Measurements from ENCODE around the gene KCNQ5. TPM values are rescaled to one million over a fixed set of nuclear protein-coding genes. Genes with fewer than 3 reads are reported as not detected.

The KCNQ5 gene
- total RNA-seq, 1 experiment from 2014 or later, result 0.07 TPM

DNA sequence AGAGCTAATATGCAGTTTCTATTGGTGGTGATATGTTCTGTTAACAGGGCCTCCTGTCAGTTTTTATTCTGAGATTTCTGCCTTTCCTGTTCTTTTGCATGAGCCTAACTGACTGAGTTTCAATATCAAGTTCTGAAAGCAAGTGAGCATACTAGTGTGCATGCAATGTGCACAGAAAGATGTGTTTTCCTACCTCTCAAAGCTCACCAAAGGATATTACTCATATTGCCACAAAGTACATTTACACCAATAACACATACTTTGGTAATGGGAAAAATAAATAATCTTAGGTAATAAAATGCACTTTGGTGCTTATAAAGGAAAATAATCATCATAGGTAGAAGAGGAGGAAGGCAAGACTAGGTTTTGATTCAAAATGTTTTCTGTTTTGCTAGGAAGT is 408.4 kb downstream of the KCNQ5 start:
- Histone ChIP-seq H3K23me2 (ENCODE audit: insufficient read length, low read depth, low read length, poor library complexity, severe bottlenecking) (no peaks in the 10 kb centered on the region), H3K4me2 (ENCODE audit: insufficient read depth, insufficient read length, low read length) (no peak overlapping the region), H3K56ac (ENCODE audit: insufficient read length, low read depth, low read length) (no peak overlapping the region), H3K79me2 (ENCODE audit: insufficient read depth, low read length) (no peaks in the 10 kb centered on the region), H3K18ac (ENCODE audit: insufficient read length, low read depth, low read length) (no peak overlapping the region), H2AFZ (ENCODE audit: low read length) (no peak overlapping the region), H2BK5ac (ENCODE audit: insufficient read length, low read length) (no peak overlapping the region), H3K9me3 (ENCODE audit: control insufficient read depth, low read depth, low read length) (no peaks in the 10 kb centered on the region), H2AK5ac (ENCODE audit: insufficient read length, low read length) (no peak overlapping the region), H3K4ac (ENCODE audit: low read depth, low read length) (no peak overlapping the region), H2BK12ac (ENCODE audit: insufficient read length, low read depth, low read length) (no peak overlapping the region), H3K27ac (ENCODE audit: insufficient read length, low read depth, low read length) (no peak overlapping the region), H2BK120ac (ENCODE audit: low read depth, low read length, poor library complexity, severe bottlenecking) (no peak overlapping the region), H3K23ac (ENCODE audit: insufficient read length, low read depth, low read length) (no peak overlapping the region), H4K20me1 (ENCODE audit: control insufficient read depth, insufficient read depth, insufficient read length) (no peaks in the 10 kb centered on the region), H4K91ac (ENCODE audit: insufficient read length, low read depth, low read length) (no peak overlapping the region), H3T11ph (ENCODE audit: low read length) (no peak overlapping the region), H2BK20ac (ENCODE audit: low read depth, low read length, poor library complexity, severe bottlenecking) (no peak overlapping the region), H3K79me1 (ENCODE audit: insufficient read depth, low read depth, low read length, poor library complexity, severe bottlenecking) (no peaks in the 10 kb centered on the region), H3K14ac (ENCODE audit: insufficient read depth, low read length) (no peak overlapping the region), H2BK15ac (ENCODE audit: low read depth, low read length) (no peak overlapping the region), H4K5ac (ENCODE audit: insufficient read length, low read depth, low read length) (no peak overlapping the region), H4K8ac (replicated peaks; ENCODE audit: insufficient read length, low read depth, low read length) (no peak overlapping the region), H3K9ac (ENCODE audit: extremely low read depth, insufficient read length, low read length) (no peak overlapping the region), H3K4me1 (ENCODE audit: insufficient read depth, low read length) (no peaks in the 10 kb centered on the region; the same call in 1 of the 2 replicates), H3K27me3 (ENCODE audit: insufficient read depth, low read length) (no peaks in the 10 kb centered on the region)
- no peaks in the 10 kb centered on the region; the same call in none of the 2 replicates for H3K27me3 Mint-ChIP-seq (ENCODE audit: low read depth)
- TF ChIP-seq, protein P1, sequence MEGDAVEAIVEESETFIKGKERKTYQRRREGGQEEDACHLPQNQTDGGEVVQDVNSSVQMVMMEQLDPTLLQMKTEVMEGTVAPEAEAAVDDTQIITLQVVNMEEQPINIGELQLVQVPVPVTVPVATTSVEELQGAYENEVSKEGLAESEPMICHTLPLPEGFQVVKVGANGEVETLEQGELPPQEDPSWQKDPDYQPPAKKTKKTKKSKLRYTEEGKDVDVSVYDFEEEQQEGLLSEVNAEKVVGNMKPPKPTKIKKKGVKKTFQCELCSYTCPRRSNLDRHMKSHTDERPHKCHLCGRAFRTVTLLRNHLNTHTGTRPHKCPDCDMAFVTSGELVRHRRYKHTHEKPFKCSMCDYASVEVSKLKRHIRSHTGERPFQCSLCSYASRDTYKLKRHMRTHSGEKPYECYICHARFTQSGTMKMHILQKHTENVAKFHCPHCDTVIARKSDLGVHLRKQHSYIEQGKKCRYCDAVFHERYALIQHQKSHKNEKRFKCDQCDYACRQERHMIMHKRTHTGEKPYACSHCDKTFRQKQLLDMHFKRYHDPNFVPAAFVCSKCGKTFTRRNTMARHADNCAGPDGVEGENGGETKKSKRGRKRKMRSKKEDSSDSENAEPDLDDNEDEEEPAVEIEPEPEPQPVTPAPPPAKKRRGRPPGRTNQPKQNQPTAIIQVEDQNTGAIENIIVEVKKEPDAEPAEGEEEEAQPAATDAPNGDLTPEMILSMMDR (conservative IDR thresholded peaks at IDR 0.05), result no peak
- H3K27ac Mint-ChIP-seq, result no peak overlapping the region; a peak in 1 of 7 replicates
- DNase-seq, result no peak
- H3K4me3 Mint-ChIP-seq, result no peak overlapping the region
- no peaks in the 10 kb centered on the region for H3K36me3 Mint-ChIP-seq (ENCODE audit: insufficient read depth in 1 of 3, low read depth in 3 of 3)
- H3K4me1 Mint-ChIP-seq, result peaks cover 19% of the 10 kb centered on the region in 2 experiments
- H3K9me3 Mint-ChIP-seq, result no peaks in the 10 kb centered on the region

All from H9 (cell line).